Liver (tissue), 9 donors: ENCODE measurements around the gene CLCN5. TPM values are rescaled to one million over a fixed set of nuclear protein-coding genes. Genes with fewer than 3 reads are reported as not detected.

Experiments
- DNase-seq: peaks from one replicate; pipeline ENCODE4 v3.0.0-alpha.2; 2017; ENCODE audit warnings: low spot score
- H3K27ac ChIP-seq, 2 donors: one replicate each; pipeline ENCODE4 v1.7.0; 2013; ENCODE audit warnings: inconsistent platforms in 2 of 2, low read length in 2 of 2, control low read depth in 1 of 2, low read depth in 1 of 2, mild to moderate bottlenecking in 1 of 2
- H3K27me3 ChIP-seq, 4 donors: one replicate each; pipeline versions ENCODE4 v1.6.1 to v1.7.0; 2013; ENCODE audit warnings: low read length in 3 of 4, inconsistent platforms in 1 of 4, mild to moderate bottlenecking in 1 of 4, moderate library complexity in 1 of 4; ENCODE audit not compliant: control insufficient read depth in 4 of 4, insufficient read depth in 4 of 4
- H3K36me3 ChIP-seq, 4 donors: one replicate each; pipeline versions ENCODE4 v1.6.1 to v1.7.0; 2013; ENCODE audit warnings: low read length in 3 of 4, mild to moderate bottlenecking in 3 of 4, low read depth in 1 of 4, moderate library complexity in 1 of 4; ENCODE audit not compliant: control insufficient read depth in 4 of 4, insufficient read depth in 3 of 4
- H3K4me1 ChIP-seq, 4 donors: one replicate each; pipeline versions ENCODE4 v1.6.1 to v1.7.0; 2013; ENCODE audit warnings: low read length in 3 of 4, mild to moderate bottlenecking in 3 of 4, moderate library complexity in 1 of 4; ENCODE audit not compliant: control insufficient read depth in 4 of 4, insufficient read depth in 4 of 4
- H3K4me3 ChIP-seq, 3 donors: one replicate each; pipeline versions ENCODE4 v1.6.1 to v1.7.0; 2013; ENCODE audit warnings: low read length in 3 of 3, control low read depth in 1 of 3, low read depth in 1 of 3, mild to moderate bottlenecking in 1 of 3
- H3K9ac ChIP-seq, 2 donors: one replicate each; pipeline ENCODE4 v1.7.0; 2013; ENCODE audit warnings: low read length in 2 of 2, mild to moderate bottlenecking in 2 of 2, moderate library complexity in 2 of 2, control low read depth in 1 of 2, low read depth in 1 of 2
- H3K9me3 ChIP-seq, 4 donors: one replicate each; pipeline versions ENCODE4 v1.6.1 to v1.7.0; 2013; ENCODE audit warnings: low read length in 3 of 4; ENCODE audit not compliant: control insufficient read depth in 4 of 4
- EGR1 ChIP-seq, 2 donors: IDR thresholded peaks; 2 replicates each; pipeline ENCODE4 v1.6.1; 2016 to 2018; ENCODE audit warnings: antibody characterized with exemption in 2 of 2, low read depth in 2 of 2
- FOXA1 ChIP-seq: IDR thresholded peaks from 2 replicates; pipeline ENCODE4 v1.6.1; 2016; ENCODE audit warnings: antibody characterized with exemption
- FOXA2 ChIP-seq: IDR thresholded peaks from 2 replicates; pipeline ENCODE4 v1.6.1; 2016; ENCODE audit warnings: antibody characterized with exemption
- GABPA ChIP-seq, 2 donors: IDR thresholded peaks in 1 of 2; conservative IDR thresholded peaks in 1 of 2; 2 replicates each; pipeline ENCODE4 v1.6.1; 2016; ENCODE audit warnings: antibody characterized with exemption in 2 of 2, mild to moderate bottlenecking in 1 of 2, moderate library complexity in 1 of 2
- HNF4A ChIP-seq, 2 donors: conservative IDR thresholded peaks; 2 replicates each; pipeline ENCODE4 v1.6.1; 2016; ENCODE audit warnings: antibody characterized with exemption in 2 of 2, mild to moderate bottlenecking in 2 of 2
- HNF4G ChIP-seq: IDR thresholded peaks from 2 replicates; pipeline ENCODE4 v1.6.1; 2016; ENCODE audit warnings: antibody characterized with exemption
- JUND ChIP-seq, 2 donors: IDR thresholded peaks; 2 replicates each; pipeline ENCODE4 v1.6.1; 2016; ENCODE audit warnings: antibody characterized with exemption in 2 of 2
- NR2F2 ChIP-seq: IDR thresholded peaks from 2 replicates; pipeline ENCODE4 v1.6.1; 2016; ENCODE audit warnings: antibody characterized with exemption
- RAD21 ChIP-seq, 2 donors: IDR thresholded peaks; 2 replicates each; pipeline ENCODE4 v1.6.1; 2016; ENCODE audit warnings: antibody characterized with exemption in 2 of 2, mild to moderate bottlenecking in 2 of 2
- REST ChIP-seq: IDR thresholded peaks from 2 replicates; pipeline ENCODE4 v1.6.1; 2016; ENCODE audit warnings: antibody characterized with exemption, mild to moderate bottlenecking
- RXRA ChIP-seq, 2 donors: IDR thresholded peaks; 2 replicates each; pipeline ENCODE4 v1.6.1; 2017 to 2018; ENCODE audit warnings: antibody characterized with exemption in 2 of 2, mild to moderate bottlenecking in 1 of 2
- SP1 ChIP-seq: IDR thresholded peaks from 2 replicates; pipeline ENCODE4 v1.6.1; 2018; ENCODE audit warnings: antibody characterized with exemption, mild to moderate bottlenecking
- TAF1 ChIP-seq: conservative IDR thresholded peaks from 2 replicates; pipeline ENCODE4 v1.6.1; 2016; ENCODE audit warnings: antibody characterized with exemption, mild to moderate bottlenecking
- YY1 ChIP-seq: IDR thresholded peaks from 2 replicates; pipeline ENCODE4 v1.6.1; 2016; ENCODE audit warnings: antibody characterized with exemption, mild to moderate bottlenecking
- WGBS: extraction: QIAGEN DNeasy Blood & Tissue Kit; methylation state at CpG from one replicate; pipeline ENCODE4 v1.1.7; 2013; 5-methylcytosine and 5-hydroxymethylcytosine counted together
- polyA plus RNA-seq, 2 donors: library from polyadenylated mRNA; stranded (reverse) in 1 of 2; unstranded in 1 of 2; fragments of 200-250 nt in 1 of 2; fragments of >200 nt in 1 of 2; fragmentation: Nextera tagmentation in 1 of 2; extraction: Ambion mirVana in 1 of 2; gene quantifications; one replicate each; pipeline versions ENCODE4 v1.2.1 to v1.2.3, GENCODE V29; 2013 to 2015
- total RNA-seq, 2 donors: library from RNA; depleted of rRNA; stranded (reverse); fragments of >200 nt; gene quantifications; one replicate each; pipeline ENCODE4 v1.2.3, GENCODE V29; 2014
- TF ChIP-seq, protein P1 (sequence below): IDR thresholded peaks from 2 replicates; pipeline ENCODE4 v1.6.1; 2016; ENCODE audit warnings: antibody characterized with exemption
- TF ChIP-seq, protein P2 (sequence below): fragments of 150-350 bp; IDR thresholded peaks from 2 replicates; pipeline ENCODE4 v1.5.1; 2017; ENCODE audit warnings: improper control_type of control experiment, low read depth, low read length; ENCODE audit not compliant: missing input control
- TF ChIP-seq, protein P3 (sequence below): IDR thresholded peaks from 2 replicates; pipeline ENCODE4 v1.6.1; 2016; ENCODE audit warnings: antibody characterized with exemption
- TF ChIP-seq, protein P4 (sequence below): IDR thresholded peaks from 2 replicates; pipeline ENCODE4 v1.6.1; 2016; ENCODE audit warnings: antibody characterized with exemption
- donor health status: healthy.
- donor health status: healthy.
- donor health status: healthy.
- donor health status: healthy.
- donor health status: healthy.

Gene CLCN5
- total and polyA plus RNA-seq, 4 donors, result 5.6 to 56.1 (median 14.6) TPM

DNA sequence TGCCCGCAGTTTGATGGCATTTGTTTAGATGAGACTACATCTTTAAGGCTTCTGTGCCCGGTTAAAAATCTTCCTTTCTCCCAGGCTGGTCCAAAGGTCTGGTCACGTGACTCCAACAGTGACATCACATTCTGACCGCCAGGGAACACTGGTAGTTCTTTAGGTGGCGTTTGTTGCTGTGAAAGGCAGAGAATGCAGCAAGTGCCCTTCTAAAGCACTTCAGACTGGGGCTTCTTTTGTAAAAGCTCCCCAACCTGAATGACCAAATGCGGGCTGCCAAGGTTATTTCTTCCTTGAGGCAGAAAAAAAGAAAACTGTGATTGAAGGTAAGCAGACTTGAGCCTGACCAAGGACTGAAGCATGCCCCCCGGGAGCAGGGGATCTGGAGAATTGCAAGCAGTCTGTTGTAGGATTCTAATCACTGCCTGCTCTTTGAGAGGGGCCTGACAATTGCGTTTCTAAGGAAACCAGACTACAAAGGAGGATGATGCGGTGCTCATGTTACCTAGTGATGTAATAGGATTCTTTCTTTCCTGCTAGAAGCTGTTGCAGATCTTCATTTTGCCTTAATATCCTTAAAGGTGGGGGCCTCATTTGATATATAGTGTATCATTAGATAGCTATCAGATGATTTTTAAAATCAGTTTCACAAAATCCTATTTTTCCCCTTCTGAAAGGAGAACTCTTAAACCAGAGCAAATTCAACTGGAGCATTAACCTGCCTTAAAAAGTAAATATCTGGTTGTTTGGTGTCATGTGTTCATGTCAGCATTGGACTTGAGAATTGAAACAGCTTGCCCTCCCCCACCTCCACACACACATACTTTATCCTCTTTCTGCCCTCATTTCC is 145.3 kb downstream of the CLCN5 start:
- TF ChIP-seq TAF1 (peak; percentile 62), NR2F2 (no peak), SP1 (peak; percentile 23), RXRA (IDR thresholded peaks at IDR 0.05) (peak in 1 of 2 donors; percentile 16), FOXA2 (no peak), GABPA (IDR thresholded peaks at IDR 0.05 in 1 of 2, conservative IDR thresholded peaks at IDR 0.05 in 1 of 2) (no peak), YY1 (no peak), RAD21 (IDR thresholded peaks at IDR 0.05) (peak in 1 of 2 donors; percentile 21), HNF4A (conservative IDR thresholded peaks at IDR 0.05) (peak; percentile 66 to 76), EGR1 (IDR thresholded peaks at IDR 0.05; ENCODE audit: low read depth in 2 of 2) (no peak), HNF4G (peak; percentile 12), JUND (IDR thresholded peaks at IDR 0.05) (peak; percentile 31 to 37), FOXA1 (no peak), REST (peak; percentile 51)
- TF ChIP-seq, protein P1, sequence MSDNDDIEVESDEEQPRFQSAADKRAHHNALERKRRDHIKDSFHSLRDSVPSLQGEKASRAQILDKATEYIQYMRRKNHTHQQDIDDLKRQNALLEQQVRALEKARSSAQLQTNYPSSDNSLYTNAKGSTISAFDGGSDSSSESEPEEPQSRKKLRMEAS, result no peak
- TF ChIP-seq, protein P2, sequence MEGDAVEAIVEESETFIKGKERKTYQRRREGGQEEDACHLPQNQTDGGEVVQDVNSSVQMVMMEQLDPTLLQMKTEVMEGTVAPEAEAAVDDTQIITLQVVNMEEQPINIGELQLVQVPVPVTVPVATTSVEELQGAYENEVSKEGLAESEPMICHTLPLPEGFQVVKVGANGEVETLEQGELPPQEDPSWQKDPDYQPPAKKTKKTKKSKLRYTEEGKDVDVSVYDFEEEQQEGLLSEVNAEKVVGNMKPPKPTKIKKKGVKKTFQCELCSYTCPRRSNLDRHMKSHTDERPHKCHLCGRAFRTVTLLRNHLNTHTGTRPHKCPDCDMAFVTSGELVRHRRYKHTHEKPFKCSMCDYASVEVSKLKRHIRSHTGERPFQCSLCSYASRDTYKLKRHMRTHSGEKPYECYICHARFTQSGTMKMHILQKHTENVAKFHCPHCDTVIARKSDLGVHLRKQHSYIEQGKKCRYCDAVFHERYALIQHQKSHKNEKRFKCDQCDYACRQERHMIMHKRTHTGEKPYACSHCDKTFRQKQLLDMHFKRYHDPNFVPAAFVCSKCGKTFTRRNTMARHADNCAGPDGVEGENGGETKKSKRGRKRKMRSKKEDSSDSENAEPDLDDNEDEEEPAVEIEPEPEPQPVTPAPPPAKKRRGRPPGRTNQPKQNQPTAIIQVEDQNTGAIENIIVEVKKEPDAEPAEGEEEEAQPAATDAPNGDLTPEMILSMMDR, result no peak
- TF ChIP-seq, protein P3, sequence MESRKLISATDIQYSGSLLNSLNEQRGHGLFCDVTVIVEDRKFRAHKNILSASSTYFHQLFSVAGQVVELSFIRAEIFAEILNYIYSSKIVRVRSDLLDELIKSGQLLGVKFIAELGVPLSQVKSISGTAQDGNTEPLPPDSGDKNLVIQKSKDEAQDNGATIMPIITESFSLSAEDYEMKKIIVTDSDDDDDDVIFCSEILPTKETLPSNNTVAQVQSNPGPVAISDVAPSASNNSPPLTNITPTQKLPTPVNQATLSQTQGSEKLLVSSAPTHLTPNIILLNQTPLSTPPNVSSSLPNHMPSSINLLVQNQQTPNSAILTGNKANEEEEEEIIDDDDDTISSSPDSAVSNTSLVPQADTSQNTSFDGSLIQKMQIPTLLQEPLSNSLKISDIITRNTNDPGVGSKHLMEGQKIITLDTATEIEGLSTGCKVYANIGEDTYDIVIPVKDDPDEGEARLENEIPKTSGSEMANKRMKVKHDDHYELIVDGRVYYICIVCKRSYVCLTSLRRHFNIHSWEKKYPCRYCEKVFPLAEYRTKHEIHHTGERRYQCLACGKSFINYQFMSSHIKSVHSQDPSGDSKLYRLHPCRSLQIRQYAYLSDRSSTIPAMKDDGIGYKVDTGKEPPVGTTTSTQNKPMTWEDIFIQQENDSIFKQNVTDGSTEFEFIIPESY, result no peak
- TF ChIP-seq, protein P4, sequence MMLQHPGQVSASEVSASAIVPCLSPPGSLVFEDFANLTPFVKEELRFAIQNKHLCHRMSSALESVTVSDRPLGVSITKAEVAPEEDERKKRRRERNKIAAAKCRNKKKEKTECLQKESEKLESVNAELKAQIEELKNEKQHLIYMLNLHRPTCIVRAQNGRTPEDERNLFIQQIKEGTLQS, result peak; percentile 53
- DNase-seq, result no peak
- Histone ChIP-seq H3K9ac (peak overlapping the region in 1 of 2 donors; percentile 93), H3K9me3 (no peaks in the 10 kb centered on the region), H3K4me1 (peaks cover 0 to 28% (median 26%) of the 10 kb centered on the region in 4 donors), H3K27me3 (no peaks in the 10 kb centered on the region), H3K27ac (peak overlapping the region; percentile 58 to 89), H3K4me3 (peak overlapping the region; percentile 45 to 76 (median 63)), H3K36me3 (peaks cover 0 to 2% (median 0%) of the 10 kb centered on the region in 4 donors)
- 11% methylated on average over 9 of the region's 9 CpGs for WGBS
